Measurements from ENCODE around the gene SHROOM3.
"Not testable (repeated sequence)": the region's sequence is repeated elsewhere in the genome, so short reads cannot be mapped to it uniquely, and the experiment has no call there.

SHROOM3 gene

DNA sequence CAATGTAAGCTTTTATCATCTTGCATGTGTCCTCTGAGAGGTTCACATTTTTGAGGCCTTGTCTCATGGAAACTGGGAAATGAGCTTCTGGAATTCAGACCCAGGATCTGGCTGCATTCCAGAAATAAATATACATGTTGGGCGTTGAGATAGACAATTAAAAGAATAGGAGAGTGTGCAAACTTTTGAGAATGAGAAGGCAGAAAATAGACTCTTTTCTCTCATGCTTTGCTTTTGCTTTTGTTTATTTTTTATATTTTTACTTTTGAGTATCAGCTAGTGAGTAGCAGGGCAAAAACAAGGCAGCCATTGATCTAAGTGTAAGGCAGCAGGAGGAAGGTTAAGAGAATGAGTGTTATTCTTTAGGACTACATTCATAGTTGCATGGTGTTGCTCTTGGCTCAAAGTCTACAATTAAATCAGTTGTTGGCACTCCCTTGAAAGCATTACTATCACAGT, 12.4 kb downstream of the SHROOM3 start:
- no peak for DNase-seq

DNA sequence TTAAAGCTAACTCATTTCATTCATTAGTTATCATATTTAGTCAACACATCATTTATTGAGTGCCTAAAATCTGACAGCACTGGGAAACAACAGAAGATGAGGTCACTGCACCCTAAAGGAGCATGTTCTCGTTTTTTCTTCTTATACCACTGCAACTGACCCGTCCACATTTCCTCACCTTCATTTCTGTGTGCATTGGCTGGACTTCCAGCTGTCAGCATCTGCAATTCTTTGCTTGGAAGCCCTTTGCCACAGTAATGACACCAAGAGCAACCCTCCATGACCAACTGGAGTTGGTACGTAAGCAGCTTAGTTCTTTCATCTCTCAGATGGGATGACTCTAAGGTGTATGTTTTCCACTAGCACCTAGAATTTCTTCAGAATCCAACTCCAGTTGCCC, 13.2 kb downstream of the SHROOM3 start:
- DNase-seq = no peak

DNA sequence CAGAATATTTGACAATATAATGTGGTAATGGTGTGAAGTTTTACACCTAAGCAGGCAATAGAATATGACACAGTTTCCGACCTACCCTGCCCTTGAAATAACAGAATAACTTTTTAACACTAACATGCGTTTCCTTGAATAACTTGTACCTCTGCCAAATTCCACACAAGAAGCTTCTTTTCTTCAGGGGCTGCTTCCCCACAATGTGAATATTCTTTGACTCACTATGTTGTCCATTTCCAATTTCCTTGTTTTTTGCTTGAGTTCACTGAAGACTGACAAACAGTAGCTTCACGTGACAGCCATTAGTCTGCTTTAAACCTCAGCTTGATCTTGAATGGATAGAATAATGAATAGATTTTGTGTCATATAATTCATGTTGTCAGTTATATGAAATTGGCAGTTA, 14.3 kb downstream of the SHROOM3 start:
- DNase-seq = no peak

DNA sequence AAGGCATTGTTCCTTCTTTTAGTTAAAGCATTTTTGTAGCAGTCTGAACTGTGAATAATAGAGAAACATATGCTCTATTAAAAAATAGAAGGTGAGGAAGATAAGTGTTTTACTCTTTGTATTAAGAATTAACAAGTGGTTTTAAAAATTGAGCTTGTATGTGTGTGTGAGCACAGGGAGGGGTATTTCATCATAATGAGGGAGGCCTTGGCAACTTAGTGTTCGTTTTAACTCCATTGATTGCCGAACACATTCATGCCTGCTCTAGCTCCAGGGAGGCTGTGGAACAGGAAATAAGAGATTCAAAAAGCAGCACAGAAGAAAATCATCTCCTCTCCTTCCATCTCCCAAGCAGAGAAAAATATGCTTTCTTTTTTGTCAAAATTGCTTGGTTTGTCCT, 14.8 kb downstream of the SHROOM3 start:
- no peak for DNase-seq

DNA sequence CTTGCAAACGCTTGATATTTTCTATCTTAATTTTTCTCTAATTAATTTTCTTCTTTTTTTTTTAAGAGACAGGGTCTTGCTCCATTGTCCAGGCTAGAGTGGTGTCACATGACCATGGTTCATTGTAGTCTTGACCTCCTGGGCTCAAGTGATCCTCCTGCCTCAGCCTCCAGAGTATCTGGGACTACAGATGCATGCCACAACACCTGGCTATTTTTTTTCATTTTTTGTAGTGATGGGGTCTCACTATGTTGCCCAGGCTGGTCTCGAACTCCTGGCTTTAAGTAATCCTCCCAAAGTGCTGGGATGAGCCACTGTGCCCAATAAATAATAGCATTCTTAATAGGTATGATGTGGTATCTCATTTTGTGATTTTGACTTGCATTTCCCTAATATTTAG, 18.2 kb downstream of the SHROOM3 start:
- DNase-seq = no peak

DNA sequence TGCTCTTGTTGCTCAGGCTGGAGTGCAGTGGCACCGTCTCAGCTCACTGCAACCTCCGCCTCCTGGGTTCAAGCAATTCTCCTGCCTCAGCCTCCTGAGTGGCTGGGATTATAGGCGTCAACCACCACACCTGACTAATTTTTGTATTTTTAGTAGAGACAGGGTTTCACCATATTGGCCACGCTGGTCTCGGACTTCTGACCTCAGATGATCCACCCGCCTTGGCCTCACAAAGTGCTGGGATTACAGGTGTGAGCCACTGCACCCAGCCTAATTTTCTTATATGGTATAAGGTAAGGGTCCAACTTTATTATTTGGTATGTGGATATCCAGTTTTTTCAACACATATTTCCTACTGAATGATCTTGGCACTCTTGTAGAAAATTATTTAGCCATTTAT, 19.0 kb downstream of the SHROOM3 start:
- DNase-seq = not testable (repeated sequence)

DNA sequence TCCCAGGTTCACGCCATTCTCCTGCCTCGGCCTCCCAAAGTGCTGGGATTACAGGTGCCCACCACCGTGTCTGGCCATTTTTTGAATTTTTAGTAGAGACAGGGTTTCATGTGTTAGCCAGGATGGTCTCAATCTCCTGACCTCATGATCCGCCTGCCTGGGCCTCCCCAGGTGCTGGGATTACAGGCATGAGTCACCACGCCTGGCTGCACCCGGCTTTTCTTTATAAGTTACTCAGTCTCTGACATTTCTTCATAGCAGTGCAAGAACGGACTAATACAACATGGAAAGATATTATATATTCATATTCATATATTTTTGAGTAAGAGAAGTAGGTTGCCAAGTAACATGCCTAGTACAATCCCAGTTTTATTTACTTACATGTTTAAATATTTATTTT, 22.9 kb downstream of the SHROOM3 start:
- no peak for DNase-seq

DNA sequence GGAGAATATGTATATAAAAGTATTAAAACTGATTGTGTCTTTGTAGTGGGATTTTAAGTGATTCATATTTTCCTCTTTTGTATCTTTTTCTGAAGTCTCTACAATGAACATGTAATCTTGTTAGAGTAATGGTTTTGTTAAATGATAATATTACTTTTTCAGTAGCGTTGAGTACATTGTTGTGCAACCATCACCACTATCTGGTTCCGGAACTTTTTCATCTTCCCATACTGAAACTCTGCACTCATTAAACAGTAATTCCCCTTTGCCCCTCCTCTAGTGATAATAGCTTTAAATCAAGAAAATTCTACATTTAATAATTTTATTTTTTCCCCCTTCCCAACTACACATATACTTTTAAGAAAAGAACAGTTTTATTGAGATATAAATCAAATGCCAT, 23.3 kb downstream of the SHROOM3 start:
- DNase-seq = no peak

DNA sequence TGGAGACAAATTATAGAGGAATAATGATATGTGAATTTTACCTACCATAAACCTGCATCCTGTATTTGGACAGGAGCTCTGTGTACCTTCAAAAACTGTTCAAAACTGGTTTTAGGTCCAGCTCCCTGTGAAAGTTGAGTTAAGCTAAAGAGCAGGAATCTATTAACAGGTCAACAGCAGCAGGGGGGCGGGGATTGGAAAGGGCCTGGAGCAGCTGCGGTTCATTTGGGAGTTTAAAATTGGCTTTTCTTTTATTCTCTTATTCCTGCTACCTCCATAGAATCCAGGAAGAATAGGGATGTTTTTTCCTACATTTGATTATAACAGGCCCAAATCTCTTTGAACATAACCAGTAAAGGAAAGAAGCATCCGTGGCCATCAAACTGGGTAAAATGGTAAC, 23.8 kb downstream of the SHROOM3 start:
- DNase-seq = no peak

DNA sequence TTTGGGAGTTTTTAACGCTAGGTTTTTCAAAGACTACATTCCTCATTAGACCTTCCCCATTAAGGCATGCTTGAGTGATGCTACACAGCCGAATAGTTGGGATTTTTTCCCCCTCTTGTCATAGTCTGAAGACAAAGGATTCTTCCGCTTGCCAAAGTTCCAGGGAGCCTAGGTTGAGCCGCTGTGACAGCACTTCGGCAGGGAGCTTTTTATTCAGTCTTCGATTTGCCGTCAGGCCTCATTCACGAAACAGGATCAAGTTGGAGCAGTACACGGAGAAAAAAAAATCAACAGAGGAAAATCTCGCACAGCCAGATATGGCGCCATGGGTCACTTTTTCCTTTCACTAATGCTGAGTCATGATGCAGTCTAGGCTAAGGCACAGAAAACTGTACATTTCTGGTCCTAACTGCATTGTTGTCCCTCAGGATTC, 24.3 kb downstream of the SHROOM3 start:
- no peak for DNase-seq

DNA sequence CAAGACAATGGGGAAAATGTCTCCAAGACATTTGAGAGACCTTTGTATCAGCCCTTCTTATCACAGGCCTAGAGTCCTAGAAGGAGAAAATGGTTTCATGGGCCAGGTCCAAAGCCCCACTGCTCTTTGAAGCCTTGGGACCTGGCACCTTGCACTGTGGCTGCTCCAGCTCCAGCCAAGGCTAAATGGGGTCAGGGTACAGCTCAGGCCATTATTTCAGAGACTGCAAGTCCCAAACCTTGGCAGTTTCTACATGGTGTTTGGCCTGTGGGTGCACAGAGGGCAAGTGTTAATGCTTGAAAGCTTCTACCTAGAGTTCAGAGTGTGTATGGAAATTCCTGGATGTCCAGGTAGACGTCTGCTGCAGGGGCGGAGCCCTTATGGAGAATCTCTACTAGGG, 28.5 kb downstream of the SHROOM3 start:
- no peak for DNase-seq

DNA sequence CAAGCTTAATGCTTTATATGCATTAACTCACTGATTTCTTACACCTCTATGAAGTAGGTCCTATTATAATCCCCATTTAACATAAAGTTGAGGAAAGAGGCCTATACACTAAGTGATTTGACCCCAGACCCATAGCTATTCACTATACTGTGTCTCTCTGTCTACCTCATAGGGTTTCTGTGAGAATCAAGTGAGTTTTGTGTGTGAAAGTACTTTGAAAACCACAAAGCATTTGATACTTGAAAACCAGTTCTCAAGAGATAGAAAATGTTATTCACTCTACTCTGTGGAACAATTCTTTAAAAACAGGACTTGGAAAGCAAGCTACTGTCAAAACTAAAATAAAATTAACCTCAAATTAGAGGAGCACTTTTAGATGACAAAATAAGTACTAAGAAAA, 35.0 kb downstream of the SHROOM3 start:
- DNase-seq = no peak

DNA sequence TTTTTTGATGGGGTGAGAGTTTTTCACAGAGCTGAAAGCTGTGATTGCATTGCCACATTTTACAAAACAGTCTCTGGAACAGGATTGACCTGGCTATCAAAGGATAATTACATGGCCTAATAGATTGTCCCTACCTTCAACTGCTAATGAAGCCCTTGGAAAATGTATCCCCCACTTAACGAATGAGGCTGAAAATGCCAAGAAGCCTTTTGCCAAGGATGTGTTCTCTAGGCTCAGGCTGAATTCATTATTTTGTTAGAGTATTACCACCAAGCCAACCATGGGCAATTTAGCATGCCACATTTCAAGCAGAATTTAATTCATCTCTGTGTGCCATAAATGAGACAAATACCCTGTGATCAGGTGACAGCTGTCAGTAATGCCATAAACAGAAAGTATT, 35.5 kb downstream of the SHROOM3 start:
- DNase-seq = no peak

DNA sequence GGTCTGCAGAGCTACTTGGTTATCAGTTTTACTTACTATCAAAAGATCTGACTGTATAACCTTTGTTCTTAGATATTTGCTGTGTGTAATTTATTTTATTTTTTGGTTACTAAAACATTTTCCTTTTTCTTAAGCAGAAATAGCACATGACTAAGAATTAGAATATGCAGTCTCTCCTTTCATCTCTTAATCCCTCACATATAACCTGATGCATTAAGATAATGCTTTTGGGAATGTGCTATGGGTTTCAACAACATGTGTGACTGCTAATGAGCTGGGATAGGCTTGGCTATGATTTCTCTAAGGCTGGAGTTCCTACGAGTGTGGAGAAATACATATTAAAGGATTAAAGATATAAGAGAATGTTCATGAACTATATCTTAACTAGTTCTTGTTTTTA, 41.5 kb downstream of the SHROOM3 start:
- DNase-seq = no peak

DNA sequence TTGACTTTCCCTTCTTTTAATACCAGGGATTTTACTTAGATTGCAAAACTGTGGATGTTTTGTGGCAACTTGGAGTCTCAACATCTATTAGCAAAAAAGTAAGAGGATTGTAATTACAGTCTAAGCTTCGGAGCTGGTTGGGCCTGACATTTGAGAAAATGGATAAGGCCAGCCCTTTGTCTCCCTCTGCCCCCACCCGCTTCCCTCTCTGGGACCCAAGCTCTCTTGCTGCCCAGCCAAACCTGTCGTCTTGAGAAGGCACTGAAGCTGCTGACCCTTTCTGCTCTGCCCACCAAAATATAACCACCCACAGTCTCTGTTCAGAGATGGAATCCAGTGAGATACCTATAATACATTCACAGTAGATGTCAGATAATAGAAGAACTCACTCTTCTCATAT, 49.6 kb downstream of the SHROOM3 start:
- DNase-seq = no peak

DNA sequence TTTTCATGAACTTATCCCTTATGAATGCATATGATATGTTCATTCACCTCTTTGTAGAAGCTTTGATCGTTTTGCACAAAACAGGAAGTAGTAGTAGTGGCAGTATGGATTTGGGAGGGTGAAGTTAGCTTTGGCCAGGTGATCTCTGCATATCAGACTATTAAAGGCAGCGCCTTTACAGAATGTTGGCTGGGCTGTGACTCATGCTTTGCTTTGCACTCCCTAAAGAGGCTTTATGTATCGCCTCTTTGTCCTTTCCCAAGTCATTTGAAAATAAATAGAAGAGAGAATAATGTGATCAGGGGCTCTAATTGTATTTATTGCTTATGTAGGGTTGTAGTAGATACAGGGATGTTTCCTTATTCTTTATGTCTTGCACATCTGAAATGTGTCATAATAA, 50.4 kb downstream of the SHROOM3 start:
- no peak for DNase-seq

DNA sequence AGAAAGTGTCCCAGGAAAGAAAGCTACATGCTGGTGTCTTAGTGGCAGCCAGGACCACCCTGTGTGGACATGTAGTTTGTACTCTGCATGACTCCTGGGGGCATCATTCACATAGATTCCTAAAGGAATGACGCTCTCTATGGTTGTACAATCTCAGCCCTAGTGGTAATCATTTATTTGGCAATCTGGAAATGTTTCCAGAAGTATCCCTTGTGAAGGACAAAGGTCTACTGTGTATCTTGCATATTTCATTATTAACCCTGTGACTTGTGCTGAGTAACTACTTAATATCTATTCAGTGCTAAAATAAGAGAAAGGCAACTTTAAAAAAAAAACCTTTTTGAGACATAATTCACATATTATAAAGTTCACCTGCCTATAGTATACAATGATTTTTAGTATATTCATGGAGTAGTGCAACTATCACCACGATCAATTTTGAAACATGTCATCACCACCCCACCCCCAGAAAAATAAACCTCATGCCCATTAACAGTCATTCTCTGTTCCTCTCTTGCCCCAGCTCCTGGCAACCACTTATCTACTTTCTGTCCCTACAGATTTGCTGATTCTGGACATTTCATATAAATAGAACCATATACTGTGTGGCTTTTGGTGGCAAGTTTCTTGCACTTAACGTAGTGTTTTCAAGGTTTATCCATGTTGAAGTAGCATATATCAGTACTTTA, 51.7 kb downstream of the SHROOM3 start:
- no peak for DNase-seq

DNA sequence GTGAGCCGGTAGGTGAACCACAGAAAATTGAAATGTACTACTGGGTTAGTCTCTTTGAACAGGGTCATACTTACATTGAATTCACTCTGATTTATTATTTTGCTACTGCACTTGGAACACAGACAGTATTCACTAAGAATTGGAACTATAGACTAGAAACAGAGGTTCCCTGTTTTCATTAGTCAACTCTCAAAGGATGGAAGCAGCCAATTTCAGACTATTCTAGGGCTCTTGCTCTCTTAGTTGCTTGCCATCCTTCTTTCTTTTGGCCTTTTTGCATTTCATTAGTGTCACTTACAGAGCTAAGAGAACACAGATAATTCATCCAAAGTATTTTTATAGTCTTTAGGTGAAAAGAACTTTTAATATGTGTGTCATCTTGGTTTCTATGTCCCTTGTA, 52.6 kb downstream of the SHROOM3 start:
- no peak for DNase-seq

DNA sequence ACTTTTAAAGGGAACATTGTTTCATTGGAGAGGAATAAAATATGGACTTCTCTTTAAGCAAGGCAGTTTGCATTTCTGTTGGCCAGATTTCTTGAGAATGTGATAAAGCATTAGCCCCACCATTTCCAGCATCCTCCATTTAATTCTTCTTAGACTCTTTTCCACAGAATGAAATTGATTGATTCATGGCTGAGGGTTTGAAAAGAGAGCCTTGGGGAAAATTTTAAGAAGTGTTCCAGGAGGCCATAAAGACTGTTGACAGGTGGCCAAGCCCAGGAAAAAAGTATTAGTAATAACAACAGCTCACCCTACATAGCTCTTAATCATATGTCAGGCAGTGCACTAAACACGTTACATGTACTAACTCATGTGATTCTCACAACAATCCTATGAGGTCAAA, 53.4 kb downstream of the SHROOM3 start:
- no peak for DNase-seq

DNA sequence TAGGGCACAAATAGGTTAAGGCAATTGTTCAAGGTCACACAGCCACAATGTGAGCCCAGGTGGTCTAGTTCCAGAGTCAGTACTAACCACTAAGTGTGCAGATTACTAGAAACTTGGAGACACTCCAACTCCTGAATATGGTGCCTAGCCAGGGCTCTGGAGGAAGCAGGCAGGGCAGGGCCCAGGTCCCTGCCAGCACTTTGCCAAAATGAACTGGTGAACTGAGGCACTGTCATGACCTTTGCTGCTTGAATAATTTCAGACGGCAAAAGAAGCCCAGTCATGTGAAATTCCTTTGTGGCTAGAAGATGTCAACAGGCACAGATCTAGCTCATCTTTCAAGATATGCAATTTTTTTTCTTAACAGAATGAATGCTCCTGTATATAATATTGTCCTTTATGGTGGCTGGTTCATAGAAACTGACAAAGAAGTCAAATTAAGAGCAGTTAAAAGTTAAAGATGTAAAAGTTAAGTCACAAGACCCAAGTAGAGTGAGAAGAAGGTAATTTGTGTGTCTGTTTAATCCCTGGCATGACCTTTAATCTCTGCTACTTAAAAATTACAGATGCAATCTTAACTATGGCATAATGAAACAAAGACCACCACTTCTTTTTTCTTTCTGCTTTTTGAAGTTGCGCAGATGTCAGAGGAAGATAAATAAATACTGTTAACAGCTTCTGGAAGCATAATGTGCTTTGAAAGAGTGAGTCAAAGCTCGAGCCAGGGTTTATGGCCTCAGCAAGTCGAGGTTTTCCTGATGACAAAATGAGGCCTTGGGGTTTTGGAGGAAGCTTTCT, 54.1 kb downstream of the SHROOM3 start:
- no peak for DNase-seq

DNA sequence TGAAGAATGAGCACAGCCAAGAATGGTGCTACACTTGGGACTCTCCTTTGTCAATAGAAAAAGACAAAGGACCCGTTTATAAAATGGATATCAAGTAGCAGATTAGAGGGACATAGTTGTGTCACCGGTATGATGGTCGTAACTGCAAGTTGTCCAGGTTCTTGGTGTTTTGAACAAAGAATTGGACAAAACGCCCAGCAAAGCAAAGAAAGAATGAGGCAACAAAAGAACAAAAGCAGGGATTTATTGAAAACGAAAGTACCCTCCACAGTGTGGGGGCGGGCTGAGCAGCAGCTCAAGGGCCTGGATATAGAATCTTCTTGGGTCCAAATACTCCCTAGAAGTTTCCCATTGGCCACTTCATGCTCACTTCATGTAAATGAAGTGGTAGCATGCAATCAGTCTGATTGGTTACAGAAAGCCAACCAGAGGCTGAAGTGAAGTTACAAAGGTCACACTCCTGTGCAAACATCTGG, 54.7 kb downstream of the SHROOM3 start:
- DNase-seq = no peak

DNA sequence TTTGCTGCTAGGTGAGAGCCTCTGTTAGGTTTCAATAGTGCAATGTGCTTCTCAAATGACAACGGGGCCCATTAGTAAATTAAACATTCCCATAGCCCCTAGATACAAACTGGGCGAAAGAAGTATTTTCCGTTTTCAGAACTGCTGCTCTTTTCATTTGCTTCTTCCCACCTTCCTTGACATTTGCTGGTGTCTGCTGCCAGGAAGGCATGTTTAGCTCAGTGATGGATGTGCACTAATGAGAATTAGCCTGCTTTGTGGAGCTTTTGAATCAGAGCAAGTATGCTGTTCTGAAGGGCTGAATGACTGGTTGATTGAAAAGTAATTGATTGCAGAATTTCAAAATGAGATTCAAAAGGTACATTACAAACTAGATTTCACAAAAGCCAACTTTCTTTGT, 57.0 kb downstream of the SHROOM3 start:
- no peak for DNase-seq

DNA sequence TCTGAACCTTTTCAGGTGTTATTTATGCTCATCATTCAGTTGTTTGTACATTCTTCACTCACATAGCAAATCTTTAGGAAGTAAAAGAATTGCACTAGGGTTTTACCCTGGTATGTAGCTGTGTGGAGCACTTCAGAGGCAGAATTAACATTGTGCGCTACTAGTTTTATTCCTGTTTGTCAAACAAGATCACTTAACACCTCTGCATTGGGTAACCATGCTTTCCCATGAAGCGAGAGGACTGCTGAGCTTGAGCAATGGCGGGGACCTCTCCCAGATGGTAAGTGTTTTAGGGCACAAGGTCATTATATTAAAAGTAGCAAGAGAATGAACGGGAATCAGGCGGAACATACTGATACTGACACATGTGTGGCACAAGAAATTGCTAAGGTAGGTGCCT, 59.2 kb downstream of the SHROOM3 start:
- DNase-seq = no peak

DNA sequence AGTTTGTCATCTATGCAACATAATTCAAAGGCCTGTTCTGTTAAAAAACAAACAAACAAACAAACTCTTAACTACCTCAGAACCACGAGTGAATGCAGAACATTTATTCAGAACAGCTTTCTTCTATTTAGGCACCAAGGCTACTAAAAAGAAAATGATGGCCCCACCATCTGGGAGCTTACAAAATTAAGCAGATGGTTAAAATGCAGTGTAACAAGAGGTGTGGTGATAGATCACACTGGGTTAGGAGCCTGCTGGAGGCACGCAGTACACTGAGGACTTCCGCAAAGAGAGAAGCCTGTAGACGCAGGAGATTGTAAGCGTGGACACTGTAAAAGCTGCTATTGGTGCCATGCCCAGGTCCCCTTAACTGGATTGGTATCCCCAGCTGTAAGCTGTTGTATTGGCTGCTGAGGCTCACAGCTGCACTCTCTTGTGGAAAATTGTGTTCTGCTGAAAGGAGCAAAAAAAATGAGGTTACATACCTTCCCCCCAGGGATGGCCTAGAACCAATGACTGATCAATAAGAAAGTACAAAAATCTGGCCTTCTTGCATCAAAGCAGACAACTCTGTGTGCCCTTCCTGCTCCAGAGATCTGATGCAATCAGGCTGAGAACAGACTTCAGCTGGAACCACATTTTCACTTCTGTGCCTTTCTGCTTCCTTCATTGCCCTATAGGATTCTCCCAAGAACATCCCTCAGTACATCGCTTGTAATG, 60.0 kb downstream of the SHROOM3 start:
- no peak for DNase-seq
